Cardiac muscle cell (in vitro differentiated cells and primary cell): ENCODE data around the gene TMTC2. TPM values are rescaled to one million over a fixed set of nuclear protein-coding genes. Genes with fewer than 3 reads are reported as not detected.

Source experiments
- DNase-seq, 2 donors: peaks; one replicate each; pipeline versions ENCODE4 v3.0.0 to v3.0.0-alpha.2; 2010 to 2017; ENCODE audit warnings: low read depth in 1 of 2, low spot score in 1 of 2
- H3K27ac ChIP-seq: fragments of 200-600 bp; sonication (generic); 2 replicates; pipeline ENCODE4 v1.5.1; 2016
- H3K27me3 ChIP-seq: fragments of 200-600 bp; sonication (generic); 2 replicates; pipeline ENCODE4 v1.6.0; 2016; ENCODE audit warnings: control low read depth
- H3K36me3 ChIP-seq: fragments of 200-600 bp; sonication (generic); 2 replicates; pipeline ENCODE4 v1.5.1; 2016; ENCODE audit warnings: control low read depth
- H3K4me1 ChIP-seq: fragments of 200-600 bp; sonication (generic); 2 replicates; pipeline ENCODE4 v1.8.1; 2017; ENCODE audit warnings: low read depth, mild to moderate bottlenecking, mixed run types
- H3K4me3 ChIP-seq: fragments of 200-600 bp; sonication (generic); 2 replicates; pipeline ENCODE4 v1.5.1; 2016; ENCODE audit warnings: mild to moderate bottlenecking
- H3K9me3 ChIP-seq: fragments of 200-600 bp; sonication (generic); 2 replicates; pipeline ENCODE4 v1.5.1; 2017; ENCODE audit warnings: low read depth, mild to moderate bottlenecking, control low read depth
- CTCF ChIP-seq: IDR thresholded peaks from 2 replicates; pipeline ENCODE4 v1.5.1; 2012; ENCODE audit warnings: low read depth, mild to moderate bottlenecking, low read length
- polyA plus RNA-seq: library from polyadenylated mRNA; unstranded; fragments of >200 nt; fragmentation: Nextera tagmentation; extraction: Ambion mirVana; gene quantifications from 2 replicates; pipeline ENCODE4 v1.2.1, GENCODE V29; 2016
- total RNA-seq: library from RNA; depleted of rRNA; stranded (reverse); fragments of >200 nt; gene quantifications from 2 replicates; pipeline ENCODE4 v1.2.3, GENCODE V29; 2016

TMTC2 gene
- total and polyA plus RNA-seq, 2 experiments from 2014 or later = 0.89 to 10.8 TPM

GRCh38 chr12:82964446-82964845 is 277.7 kb downstream of the TMTC2 start:
- H3K4me3 ChIP-seq = no peak overlapping the region
- no peaks in the 10 kb centered on the region for H3K36me3 ChIP-seq
- H3K9me3 ChIP-seq = no peaks in the 10 kb centered on the region
- no peaks in the 10 kb centered on the region for H3K27me3 ChIP-seq
- DNase-seq = peak in 1 of 2 donors; percentile 19
- H3K4me1 ChIP-seq = peaks cover 11% of the 10 kb centered on the region
- no peak for TF ChIP-seq CTCF
- no peak overlapping the region for H3K27ac ChIP-seq

DNA sequence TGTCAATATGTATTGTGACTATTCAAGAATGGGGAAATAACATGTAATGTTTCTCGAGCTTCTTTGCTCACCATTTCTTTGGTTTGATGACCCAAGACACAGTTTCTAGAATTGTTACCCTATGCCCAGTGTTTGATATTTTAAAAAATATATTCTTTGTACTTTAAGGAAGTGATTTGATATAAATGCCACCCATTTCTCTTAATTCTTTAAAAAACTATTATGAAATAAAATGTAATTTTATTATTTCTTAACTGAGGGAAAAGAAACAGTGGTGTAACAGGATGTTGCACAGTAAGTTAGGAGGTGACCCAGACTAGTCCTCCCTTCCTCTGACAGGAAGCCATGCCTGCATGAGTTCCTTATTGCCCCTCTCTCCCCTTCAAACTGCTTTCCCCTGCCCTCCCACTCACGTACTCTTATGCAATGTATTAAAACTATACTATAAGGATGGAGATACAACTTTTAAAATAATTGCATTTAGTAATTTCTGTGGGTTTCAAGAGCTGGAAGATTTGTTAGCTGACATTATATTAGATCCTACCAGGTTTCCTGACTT is 279.4 kb downstream of the TMTC2 start:
- H3K4me1 ChIP-seq = peaks cover 11% of the 10 kb centered on the region
- H3K4me3 ChIP-seq = no peak overlapping the region
- TF ChIP-seq CTCF = no peak
- no peaks in the 10 kb centered on the region for H3K36me3 ChIP-seq
- DNase-seq = peak in 1 of 2 donors; percentile 30
- no peak overlapping the region for H3K27ac ChIP-seq
- no peaks in the 10 kb centered on the region for H3K9me3 ChIP-seq
- H3K27me3 ChIP-seq = no peaks in the 10 kb centered on the region

GRCh38 chr12:82968631-82969367 is 282.1 kb downstream of the TMTC2 start:
- Histone ChIP-seq H3K27ac (no peak overlapping the region), H3K4me1 (peaks cover 4% of the 10 kb centered on the region), H3K4me3 (no peak overlapping the region), H3K36me3 (no peaks in the 10 kb centered on the region), H3K27me3 (no peaks in the 10 kb centered on the region), H3K9me3 (no peaks in the 10 kb centered on the region)
- DNase-seq = peak in 1 of 2 donors; percentile 46
- no peak for TF ChIP-seq CTCF

GRCh38 chr12:82970614-82971013 is 283.9 kb downstream of the TMTC2 start:
- H3K27ac ChIP-seq = no peak overlapping the region
- no peak for TF ChIP-seq CTCF
- no peaks in the 10 kb centered on the region for H3K4me1 ChIP-seq
- no peak overlapping the region for H3K4me3 ChIP-seq
- DNase-seq = no peak
- no peaks in the 10 kb centered on the region for H3K27me3 ChIP-seq
- no peaks in the 10 kb centered on the region for H3K9me3 ChIP-seq
- H3K36me3 ChIP-seq = no peaks in the 10 kb centered on the region

- DNase-seq = no peak
- Histone ChIP-seq H3K4me1 (no peaks in the 10 kb centered on the region), H3K9me3 (no peaks in the 10 kb centered on the region), H3K27ac (no peak overlapping the region), H3K36me3 (no peaks in the 10 kb centered on the region), H3K27me3 (no peaks in the 10 kb centered on the region), H3K4me3 (no peak overlapping the region)
- no peak for TF ChIP-seq CTCF
Measured at GRCh38 chr12:82971584-82971983, 284.9 kb downstream of the TMTC2 start.
